ENCODE data around the gene TELO2. TPM values are rescaled to one million over a fixed set of nuclear protein-coding genes. Genes with fewer than 3 reads are reported as not detected.

TELO2 gene
- total and polyA plus RNA-seq, 4 donors, result 12.9 to 19.3 (median 16.2) TPM

- no peak for DNase-seq (ENCODE audit: low spot score)
- no peak overlapping the region for H3K9ac ChIP-seq (ENCODE audit: low read depth in 1 of 2, low read length in 2 of 2)
- H3K27ac ChIP-seq (ENCODE audit: low read depth in 1 of 2, low read length in 2 of 2), result no peak overlapping the region
- H3K27me3 ChIP-seq (ENCODE audit: control insufficient read depth in 4 of 4, insufficient read depth in 4 of 4, low read length in 3 of 4), result no peaks in the 10 kb centered on the region
- 94% methylated on average over 12 of the region's 12 CpGs for WGBS
- H3K4me3 ChIP-seq (ENCODE audit: low read depth in 1 of 3, low read length in 3 of 3), result no peak overlapping the region
- H3K4me1 ChIP-seq (ENCODE audit: control insufficient read depth in 4 of 4, insufficient read depth in 4 of 4, low read length in 3 of 4), result peaks cover under 1 to 18% (median under 1%) of the 10 kb centered on the region in 4 donors
- peaks cover 0 to 11% (median 3%) of the 10 kb centered on the region in 4 donors for H3K36me3 ChIP-seq (ENCODE audit: control insufficient read depth in 4 of 4, insufficient read depth in 3 of 4, low read depth in 1 of 4, low read length in 3 of 4)
- no peaks in the 10 kb centered on the region for H3K9me3 ChIP-seq (ENCODE audit: control insufficient read depth in 4 of 4, low read length in 3 of 4)
- TF ChIP-seq FOXA2 (IDR thresholded peaks at IDR 0.05), result no peak
- no peak for TF ChIP-seq ZBTB33 (IDR thresholded peaks at IDR 0.05)
- TF ChIP-seq YY1 (IDR thresholded peaks at IDR 0.05), result no peak
- TF ChIP-seq RXRA (IDR thresholded peaks at IDR 0.05), result no peak
- TF ChIP-seq FOXA1 (IDR thresholded peaks at IDR 0.05), result no peak
- TF ChIP-seq NR2F2 (IDR thresholded peaks at IDR 0.05), result no peak
- no peak for TF ChIP-seq REST (IDR thresholded peaks at IDR 0.05)
- no peak for TF ChIP-seq CTCF (IDR thresholded peaks at IDR 0.05; ENCODE audit: low read depth, low read length, missing input control)
- TF ChIP-seq EGR1 (IDR thresholded peaks at IDR 0.05; ENCODE audit: low read depth in 2 of 2), result no peak
- TF ChIP-seq HNF4G (IDR thresholded peaks at IDR 0.05), result no peak
- TF ChIP-seq MAX (IDR thresholded peaks at IDR 0.05), result no peak
- no peak for TF ChIP-seq SP1 (IDR thresholded peaks at IDR 0.05)
- no peak for TF ChIP-seq TAF1 (conservative IDR thresholded peaks at IDR 0.05)
- TF ChIP-seq ATF3 (IDR thresholded peaks at IDR 0.05), result no peak
Observed at GRCh38 chr16:1551166-1551565, 58.0 kb downstream of the TELO2 start.

GRCh38 chr16:1552129-1552528 is 59.0 kb downstream of the TELO2 start:
- TF ChIP-seq HNF4G (IDR thresholded peaks at IDR 0.05) (no peak), MAX (IDR thresholded peaks at IDR 0.05) (no peak), RAD21 (IDR thresholded peaks at IDR 0.05) (no peak), ZBTB33 (IDR thresholded peaks at IDR 0.05) (no peak), RXRA (IDR thresholded peaks at IDR 0.05) (no peak), ATF3 (IDR thresholded peaks at IDR 0.05) (no peak), FOXA1 (IDR thresholded peaks at IDR 0.05) (no peak), NR2F2 (IDR thresholded peaks at IDR 0.05) (no peak), YY1 (IDR thresholded peaks at IDR 0.05) (no peak)
- no peaks in the 10 kb centered on the region for H3K9me3 ChIP-seq (ENCODE audit: control insufficient read depth in 4 of 4, low read length in 3 of 4)
- peaks cover 0 to 11% (median 0%) of the 10 kb centered on the region in 4 donors for H3K4me1 ChIP-seq (ENCODE audit: control insufficient read depth in 4 of 4, insufficient read depth in 4 of 4, low read length in 3 of 4)
- no peak overlapping the region for H3K27ac ChIP-seq (ENCODE audit: low read depth in 1 of 2, low read length in 2 of 2)
- H3K36me3 ChIP-seq (ENCODE audit: control insufficient read depth in 4 of 4, insufficient read depth in 3 of 4, low read depth in 1 of 4, low read length in 3 of 4), result peaks cover 0 to 15% (median 3%) of the 10 kb centered on the region in 4 donors
- H3K27me3 ChIP-seq (ENCODE audit: control insufficient read depth in 4 of 4, insufficient read depth in 4 of 4, low read length in 3 of 4), result no peaks in the 10 kb centered on the region
- H3K9ac ChIP-seq (ENCODE audit: low read depth in 1 of 2, low read length in 2 of 2), result no peak overlapping the region
- no peak for DNase-seq (ENCODE audit: low spot score)
- no peak overlapping the region for H3K4me3 ChIP-seq (ENCODE audit: low read depth in 1 of 3, low read length in 3 of 3)
- WGBS, result 90% methylated on average over 15 of the region's 15 CpGs
